NCI-H1436 treated with DMSO at 0.1 percent for 48 hours (cell line): Measurements from ENCODE around the gene ZMYND10.

Experiments used
- DNase-seq: peaks from one replicate; lab custom pipeline; 2025; lab: John Stamatoyannopoulos, UW

Gene ZMYND10

GRCh38 chr3:50347187-50347813 is 1.8 kb upstream of the ZMYND10 start:
- no peak for DNase-seq

- DNase-seq: no peak
Measured at GRCh38 chr3:50345008-50345407, 524 bp downstream of the ZMYND10 start.

GRCh38 chr3:50342813-50343633 is 2.5 kb downstream of the ZMYND10 start:
- DNase-seq: no peak

- no peak for DNase-seq
Measured at GRCh38 chr3:50341996-50342650, 3.4 kb downstream of the ZMYND10 start.

- DNase-seq: no peak
Measured at GRCh38 chr3:50341537-50341936, 4.0 kb downstream of the ZMYND10 start.

- DNase-seq: no peak
Measured at GRCh38 chr3:50340448-50341329, 4.8 kb downstream of the ZMYND10 start, which contains the start of gene RASSF1. TSS of gene RASSF1 (minus strand) at chr3:50340836. CDS start at chr3:50340805, 31 bp downstream.

GRCh38 chr3:50340147-50340447 is 5.4 kb downstream of the ZMYND10 start:
- DNase-seq: no peak

GRCh38 chr3:50339485-50340146 is 5.9 kb downstream of the ZMYND10 start:
- DNase-seq: no peak

- DNase-seq: no peak
Measured at GRCh38 chr3:50338965-50339364, 6.6 kb downstream of the ZMYND10 start.

- DNase-seq: peak; percentile 79
Measured at GRCh38 chr3:50337175-50337861, 8.2 kb downstream of the ZMYND10 start.

- DNase-seq: no peak
Measured at GRCh38 chr3:50336452-50337174, 8.9 kb downstream of the ZMYND10 start.

GRCh38 chr3:50334339-50335075 is 11.0 kb downstream of the ZMYND10 start:
- DNase-seq: no peak

- DNase-seq: no peak
Measured at GRCh38 chr3:50333744-50334328, 11.7 kb downstream of the ZMYND10 start.

GRCh38 chr3:50331364-50331907 is 14.1 kb downstream of the ZMYND10 start:
- no peak for DNase-seq

GRCh38 chr3:50330330-50330729 is 15.2 kb downstream of the ZMYND10 start:
- no peak for DNase-seq

GRCh38 chr3:50327943-50328691 is 17.4 kb downstream of the ZMYND10 start, which contains the start of gene TUSC2:
TSS of gene TUSC2 (minus strand) at chr3:50328223. CDS start at chr3:50328099, 124 bp downstream.
- DNase-seq: no peak

GRCh38 chr3:50327129-50327528 is 18.4 kb downstream of the ZMYND10 start:
- no peak for DNase-seq

GRCh38 chr3:50326182-50326541 is 19.4 kb downstream of the ZMYND10 start:
- no peak for DNase-seq
